Measurements from ENCODE around the gene UGT1A5. TPM values are rescaled to one million over a fixed set of nuclear protein-coding genes. Genes with fewer than 3 reads are reported as not detected.

Gene UGT1A5
- total and polyA plus RNA-seq, 2 of the 13 experiments (the other 11 are each of a cell fraction or from before 2014, with no cell fraction given), result not detected

DNA sequence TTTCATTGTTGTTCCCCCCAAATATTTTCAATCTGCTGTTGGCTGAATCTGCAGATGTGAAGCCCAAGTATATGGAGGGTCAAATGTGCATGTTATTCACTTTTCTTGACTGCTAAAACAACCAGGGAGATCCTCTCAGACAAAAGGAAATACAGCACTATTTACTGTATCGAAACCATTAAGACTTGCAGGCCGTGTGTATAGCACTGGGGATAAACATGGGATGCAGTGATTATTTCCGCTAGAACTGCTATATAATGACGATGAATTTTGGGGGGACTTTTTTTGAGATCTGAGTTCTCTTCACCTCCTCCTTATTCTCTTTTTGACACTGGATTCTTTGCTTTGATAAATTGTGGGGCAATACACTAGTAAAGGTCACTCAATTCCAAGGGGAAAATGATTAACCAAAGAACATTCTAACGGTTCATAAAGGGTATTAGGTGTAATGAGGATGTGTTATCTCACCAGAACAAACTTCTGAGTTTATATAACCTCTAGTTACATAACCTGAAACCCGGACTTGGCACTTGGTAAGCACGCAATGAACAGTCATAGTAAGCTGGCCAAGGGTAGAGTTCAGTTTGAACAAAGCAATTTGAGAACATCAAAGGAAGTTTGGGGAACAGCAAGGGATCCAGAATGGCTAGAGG lies 43.8 kb downstream of the UGT1A5 start (continued):
- TF ChIP-seq, protein P1, sequence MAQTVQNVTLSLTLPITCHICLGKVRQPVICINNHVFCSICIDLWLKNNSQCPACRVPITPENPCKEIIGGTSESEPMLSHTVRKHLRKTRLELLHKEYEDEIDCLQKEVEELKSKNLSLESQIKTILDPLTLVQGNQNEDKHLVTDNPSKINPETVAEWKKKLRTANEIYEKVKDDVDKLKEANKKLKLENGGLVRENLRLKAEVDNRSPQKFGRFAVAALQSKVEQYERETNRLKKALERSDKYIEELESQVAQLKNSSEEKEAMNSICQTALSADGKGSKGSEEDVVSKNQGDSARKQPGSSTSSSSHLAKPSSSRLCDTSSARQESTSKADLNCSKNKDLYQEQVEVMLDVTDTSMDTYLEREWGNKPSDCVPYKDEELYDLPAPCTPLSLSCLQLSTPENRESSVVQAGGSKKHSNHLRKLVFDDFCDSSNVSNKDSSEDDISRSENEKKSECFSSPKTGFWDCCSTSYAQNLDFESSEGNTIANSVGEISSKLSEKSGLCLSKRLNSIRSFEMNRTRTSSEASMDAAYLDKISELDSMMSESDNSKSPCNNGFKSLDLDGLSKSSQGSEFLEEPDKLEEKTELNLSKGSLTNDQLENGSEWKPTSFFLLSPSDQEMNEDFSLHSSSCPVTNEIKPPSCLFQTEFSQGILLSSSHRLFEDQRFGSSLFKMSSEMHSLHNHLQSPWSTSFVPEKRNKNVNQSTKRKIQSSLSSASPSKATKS (CRISPR knock-in tag; IDR thresholded peaks at IDR 0.05), result no peak
- TF ChIP-seq, protein P2, sequence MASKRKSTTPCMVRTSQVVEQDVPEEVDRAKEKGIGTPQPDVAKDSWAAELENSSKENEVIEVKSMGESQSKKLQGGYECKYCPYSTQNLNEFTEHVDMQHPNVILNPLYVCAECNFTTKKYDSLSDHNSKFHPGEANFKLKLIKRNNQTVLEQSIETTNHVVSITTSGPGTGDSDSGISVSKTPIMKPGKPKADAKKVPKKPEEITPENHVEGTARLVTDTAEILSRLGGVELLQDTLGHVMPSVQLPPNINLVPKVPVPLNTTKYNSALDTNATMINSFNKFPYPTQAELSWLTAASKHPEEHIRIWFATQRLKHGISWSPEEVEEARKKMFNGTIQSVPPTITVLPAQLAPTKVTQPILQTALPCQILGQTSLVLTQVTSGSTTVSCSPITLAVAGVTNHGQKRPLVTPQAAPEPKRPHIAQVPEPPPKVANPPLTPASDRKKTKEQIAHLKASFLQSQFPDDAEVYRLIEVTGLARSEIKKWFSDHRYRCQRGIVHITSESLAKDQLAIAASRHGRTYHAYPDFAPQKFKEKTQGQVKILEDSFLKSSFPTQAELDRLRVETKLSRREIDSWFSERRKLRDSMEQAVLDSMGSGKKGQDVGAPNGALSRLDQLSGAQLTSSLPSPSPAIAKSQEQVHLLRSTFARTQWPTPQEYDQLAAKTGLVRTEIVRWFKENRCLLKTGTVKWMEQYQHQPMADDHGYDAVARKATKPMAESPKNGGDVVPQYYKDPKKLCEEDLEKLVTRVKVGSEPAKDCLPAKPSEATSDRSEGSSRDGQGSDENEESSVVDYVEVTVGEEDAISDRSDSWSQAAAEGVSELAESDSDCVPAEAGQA (IDR thresholded peaks at IDR 0.05; ENCODE audit: low read depth), result 0 out of 2 replicates have a peak, but pooled peaks have one; percentile 38
- TF ChIP-seq, protein P2 (CRISPR knock-in tag; IDR thresholded peaks at IDR 0.05; ENCODE audit: borderline replicate concordance), result peak; percentile 72; the same call in 1 of the 2 replicates
- TF ChIP-seq SP2 (CRISPR knock-in tag; IDR thresholded peaks at IDR 0.05) (no peak), SOX5 (CRISPR knock-in tag; IDR thresholded peaks at IDR 0.05; ENCODE audit: borderline replicate concordance) (peak; percentile 98), SMYD3 (CRISPR knock-in tag; IDR thresholded peaks at IDR 0.05) (peak; percentile 67; the same call in 1 of the 2 replicates), THAP11 (CRISPR knock-in tag; IDR thresholded peaks at IDR 0.05) (peak; percentile 75), ZNF101 (CRISPR knock-in tag; IDR thresholded peaks at IDR 0.05; ENCODE audit: borderline replicate concordance, low read depth) (no peak), SRY (CRISPR knock-in tag; IDR thresholded peaks at IDR 0.05) (no peak), ZNF225 (CRISPR knock-in tag; IDR thresholded peaks at IDR 0.05) (no peak), ZNF569 (CRISPR knock-in tag; IDR thresholded peaks at IDR 0.05; ENCODE audit: borderline replicate concordance) (no peak), RXRA (CRISPR knock-in tag; IDR thresholded peaks at IDR 0.05) (peak; percentile 95; the same call in 1 of the 2 replicates), ZFP36 (IDR thresholded peaks at IDR 0.05; ENCODE audit: borderline replicate concordance, low read depth, low read length, partially characterized antibody) (peak; percentile 88), SMAD1 (CRISPR knock-in tag; IDR thresholded peaks at IDR 0.05; ENCODE audit: borderline replicate concordance, low read depth) (no peak), NFRKB (IDR thresholded peaks at IDR 0.05) (no peak)
- TF ChIP-seq, protein P3, sequence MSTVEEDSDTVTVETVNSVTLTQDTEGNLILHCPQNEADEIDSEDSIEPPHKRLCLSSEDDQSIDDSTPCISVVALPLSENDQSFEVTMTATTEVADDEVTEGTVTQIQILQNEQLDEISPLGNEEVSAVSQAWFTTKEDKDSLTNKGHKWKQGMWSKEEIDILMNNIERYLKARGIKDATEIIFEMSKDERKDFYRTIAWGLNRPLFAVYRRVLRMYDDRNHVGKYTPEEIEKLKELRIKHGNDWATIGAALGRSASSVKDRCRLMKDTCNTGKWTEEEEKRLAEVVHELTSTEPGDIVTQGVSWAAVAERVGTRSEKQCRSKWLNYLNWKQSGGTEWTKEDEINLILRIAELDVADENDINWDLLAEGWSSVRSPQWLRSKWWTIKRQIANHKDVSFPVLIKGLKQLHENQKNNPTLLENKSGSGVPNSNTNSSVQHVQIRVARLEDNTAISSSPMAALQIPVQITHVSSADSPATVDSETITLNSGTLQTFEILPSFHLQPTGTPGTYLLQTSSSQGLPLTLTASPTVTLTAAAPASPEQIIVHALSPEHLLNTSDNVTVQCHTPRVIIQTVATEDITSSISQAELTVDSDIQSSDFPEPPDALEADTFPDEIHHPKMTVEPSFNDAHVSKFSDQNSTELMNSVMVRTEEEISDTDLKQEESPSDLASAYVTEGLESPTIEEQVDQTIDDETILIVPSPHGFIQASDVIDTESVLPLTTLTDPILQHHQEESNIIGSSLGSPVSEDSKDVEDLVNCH (CRISPR knock-in tag; IDR thresholded peaks at IDR 0.05), result no peak
- TF ChIP-seq, protein P4, sequence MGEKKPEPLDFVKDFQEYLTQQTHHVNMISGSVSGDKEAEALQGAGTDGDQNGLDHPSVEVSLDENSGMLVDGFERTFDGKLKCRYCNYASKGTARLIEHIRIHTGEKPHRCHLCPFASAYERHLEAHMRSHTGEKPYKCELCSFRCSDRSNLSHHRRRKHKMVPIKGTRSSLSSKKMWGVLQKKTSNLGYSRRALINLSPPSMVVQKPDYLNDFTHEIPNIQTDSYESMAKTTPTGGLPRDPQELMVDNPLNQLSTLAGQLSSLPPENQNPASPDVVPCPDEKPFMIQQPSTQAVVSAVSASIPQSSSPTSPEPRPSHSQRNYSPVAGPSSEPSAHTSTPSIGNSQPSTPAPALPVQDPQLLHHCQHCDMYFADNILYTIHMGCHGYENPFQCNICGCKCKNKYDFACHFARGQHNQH (CRISPR knock-in tag; IDR thresholded peaks at IDR 0.05), result peak; percentile 80; the same call in 1 of the 2 replicates
- TF ChIP-seq, protein P5, sequence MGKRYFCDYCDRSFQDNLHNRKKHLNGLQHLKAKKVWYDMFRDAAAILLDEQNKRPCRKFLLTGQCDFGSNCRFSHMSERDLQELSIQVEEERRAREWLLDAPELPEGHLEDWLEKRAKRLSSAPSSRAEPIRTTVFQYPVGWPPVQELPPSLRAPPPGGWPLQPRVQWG (CRISPR knock-in tag; IDR thresholded peaks at IDR 0.05; ENCODE audit: borderline replicate concordance, low read depth), result no peak

Data from HepG2 (cell line).